PFSK-1 (cell line): ENCODE measurements around the gene CYP27C1.

Experiments used
- POLR2AphosphoS5 ChIP-seq: IDR thresholded peaks from 2 replicates; pipeline ENCODE4 v1.6.1; 2012; ENCODE audit warnings: low read depth, mild to moderate bottlenecking, control low read depth, low read length, moderate library complexity
- SIN3A ChIP-seq: IDR thresholded peaks from 2 replicates; pipeline ENCODE4 v1.6.1; 2012; ENCODE audit warnings: mild to moderate bottlenecking, low read length, moderate library complexity, borderline replicate concordance; ENCODE audit not compliant: insufficient read depth

DNA sequence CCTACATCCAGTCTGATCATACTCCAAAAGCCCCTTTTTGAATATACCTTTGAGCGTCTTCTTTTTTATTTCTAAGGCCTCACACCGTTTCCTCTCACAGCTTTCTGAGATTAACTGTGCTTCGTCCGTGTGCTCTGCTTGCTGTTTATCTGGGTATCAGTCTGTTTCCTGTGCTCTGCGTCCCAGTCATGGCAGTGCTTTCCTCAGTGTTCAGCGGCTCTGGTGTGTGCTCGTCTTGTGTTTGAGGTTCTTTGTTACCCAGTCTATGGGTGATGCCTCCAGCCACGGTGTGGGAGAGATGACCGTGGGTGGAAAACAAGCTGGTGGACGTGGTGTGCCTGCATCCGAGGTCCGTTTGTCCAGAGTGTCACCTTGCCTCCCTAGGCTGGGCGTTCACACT lies 79.6 kb downstream of the CYP27C1 start:
- no peak for TF ChIP-seq POLR2AphosphoS5
- no peak for TF ChIP-seq SIN3A
